GM18907 (cell line): ENCODE measurements around the gene RPTOR.
"Not testable (repeated sequence)": the region's sequence is repeated elsewhere in the genome, so short reads cannot be mapped to it uniquely, and the experiment has no call there.

Experiments
- ATAC-seq: cut with Tn5 transposase; IDR thresholded peaks from one replicate; pipeline ENCODE4 v1.9.1; 2021; ENCODE audit warnings: mild to moderate bottlenecking, moderate library complexity; ENCODE audit not compliant: unreplicated experiment

RPTOR gene

GRCh38 chr17:80691784-80692183, 147.1 kb downstream of the RPTOR start:
- no peak for ATAC-seq

DNA sequence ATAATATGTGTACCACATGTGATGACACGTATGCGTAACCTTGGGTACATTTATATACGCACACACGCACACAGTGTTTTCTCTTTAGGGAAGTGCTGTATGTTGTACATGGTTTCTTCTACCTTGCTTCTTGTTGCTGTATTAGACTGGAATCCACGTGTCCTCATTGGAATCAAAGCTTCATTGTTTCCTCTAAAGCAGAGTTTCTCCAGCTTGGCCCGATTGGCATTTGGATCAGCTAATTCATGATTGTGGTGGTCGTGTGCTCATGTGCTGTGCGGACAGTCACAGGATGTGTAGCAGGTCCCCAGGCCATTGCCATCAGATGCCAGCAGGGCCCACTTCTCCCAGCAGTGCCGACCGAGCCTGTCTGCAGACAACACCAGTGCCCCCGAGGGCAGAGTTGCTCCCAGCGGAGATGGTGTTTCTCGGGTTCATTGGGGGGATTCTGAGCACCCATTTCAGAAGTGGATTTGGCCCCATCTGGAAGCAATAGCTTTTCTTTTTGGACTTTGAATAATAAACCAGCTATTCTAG, 148.4 kb downstream of the RPTOR start:
- ATAC-seq: no peak

GRCh38 chr17:80693511-80693910, 148.9 kb downstream of the RPTOR start:
- no peak for ATAC-seq

GRCh38 chr17:80694085-80694991, 149.7 kb downstream of the RPTOR start:
- no peak for ATAC-seq

DNA sequence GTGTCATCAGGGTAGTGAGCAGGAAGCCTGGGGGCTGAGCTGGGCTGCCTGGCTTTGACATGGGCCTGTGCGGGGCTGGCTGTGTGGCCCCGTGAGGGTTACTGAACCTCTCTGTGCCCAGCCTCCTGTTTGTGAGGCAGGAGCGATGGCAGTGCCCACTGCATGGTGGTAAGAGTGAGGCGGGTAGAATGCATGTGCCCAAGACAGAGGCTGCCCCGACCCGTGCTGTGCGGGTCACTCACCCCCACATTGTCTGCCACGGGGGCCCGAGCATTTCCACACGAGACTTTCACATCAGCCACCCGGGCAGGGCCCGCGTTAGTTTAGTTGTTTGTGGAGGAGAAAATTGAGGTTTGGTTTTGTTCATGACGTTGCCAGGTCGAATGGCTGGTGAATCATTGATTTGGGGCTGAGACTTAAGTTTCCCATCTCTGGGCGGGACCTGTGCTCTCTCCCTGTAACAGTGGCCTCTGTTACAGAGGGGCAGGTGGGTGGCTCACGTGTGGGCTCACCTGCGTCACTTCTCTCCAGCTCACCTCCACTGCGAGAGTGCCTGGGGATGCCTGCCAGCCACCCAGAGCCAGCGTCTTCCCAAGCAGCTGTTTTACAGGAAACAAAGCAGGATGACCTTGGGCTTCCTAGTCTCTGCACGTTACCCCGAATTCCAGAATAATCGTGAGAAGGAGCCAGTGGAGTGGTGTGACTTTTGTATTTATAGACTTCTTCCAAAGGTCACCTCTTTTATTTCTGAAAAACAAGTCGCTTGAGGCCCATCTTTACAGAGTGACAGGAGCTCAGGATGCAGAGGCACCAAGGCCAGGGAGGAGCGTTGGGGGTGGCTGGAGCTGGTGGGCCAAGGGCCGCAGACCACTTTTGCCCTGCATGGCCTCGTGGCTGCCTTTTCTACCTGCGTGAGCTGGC, 150.6 kb downstream of the RPTOR start:
- ATAC-seq: no peak

GRCh38 chr17:80695979-80696378, 151.3 kb downstream of the RPTOR start:
- ATAC-seq: no peak

- no peak for ATAC-seq
Observed at GRCh38 chr17:80696456-80696855, 151.8 kb downstream of the RPTOR start.

- ATAC-seq: no peak
Observed at GRCh38 chr17:80696964-80697363, 152.3 kb downstream of the RPTOR start.

- no peak for ATAC-seq
Observed at GRCh38 chr17:80698297-80698696, 153.7 kb downstream of the RPTOR start.

DNA sequence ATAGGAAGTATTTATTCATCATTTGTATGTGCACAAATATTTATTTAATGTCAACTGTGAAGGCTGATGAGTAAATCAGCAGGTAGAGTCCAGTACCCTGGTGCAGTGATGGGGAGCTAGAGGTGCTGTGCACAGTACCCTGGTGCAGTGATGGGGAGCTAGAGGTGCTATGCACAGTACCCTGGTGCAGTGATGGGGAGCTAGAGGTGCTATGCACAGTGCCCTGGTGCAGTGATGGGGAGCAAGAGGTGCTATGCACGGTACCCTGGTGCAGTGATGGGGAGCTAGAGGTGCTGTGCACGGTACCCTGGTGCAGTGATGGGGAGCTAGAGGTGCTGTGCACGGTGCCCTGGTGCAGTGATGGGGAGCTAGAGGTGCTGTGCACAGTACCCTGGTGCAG, 154.6 kb downstream of the RPTOR start:
- ATAC-seq: not testable (repeated sequence)

DNA sequence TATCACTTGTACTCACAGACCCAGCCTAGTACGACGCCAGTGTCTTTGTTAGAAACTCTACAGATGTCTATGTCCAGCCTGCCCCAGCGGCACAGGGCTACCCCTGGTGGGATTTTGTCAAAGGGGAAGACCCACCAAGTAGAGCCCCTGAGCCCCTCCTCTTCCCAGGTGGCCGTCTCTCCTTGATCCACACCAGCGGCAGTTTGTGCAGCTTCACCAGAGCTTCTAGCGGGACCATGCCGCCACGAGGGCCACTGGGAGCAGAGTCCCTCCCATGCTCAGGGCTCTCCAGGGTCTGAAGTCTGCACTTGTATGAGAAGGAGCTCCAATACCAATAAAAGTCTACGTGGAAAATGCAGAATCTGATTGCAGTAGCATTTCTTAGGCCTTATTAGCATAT, 157.1 kb downstream of the RPTOR start:
- ATAC-seq: no peak

DNA sequence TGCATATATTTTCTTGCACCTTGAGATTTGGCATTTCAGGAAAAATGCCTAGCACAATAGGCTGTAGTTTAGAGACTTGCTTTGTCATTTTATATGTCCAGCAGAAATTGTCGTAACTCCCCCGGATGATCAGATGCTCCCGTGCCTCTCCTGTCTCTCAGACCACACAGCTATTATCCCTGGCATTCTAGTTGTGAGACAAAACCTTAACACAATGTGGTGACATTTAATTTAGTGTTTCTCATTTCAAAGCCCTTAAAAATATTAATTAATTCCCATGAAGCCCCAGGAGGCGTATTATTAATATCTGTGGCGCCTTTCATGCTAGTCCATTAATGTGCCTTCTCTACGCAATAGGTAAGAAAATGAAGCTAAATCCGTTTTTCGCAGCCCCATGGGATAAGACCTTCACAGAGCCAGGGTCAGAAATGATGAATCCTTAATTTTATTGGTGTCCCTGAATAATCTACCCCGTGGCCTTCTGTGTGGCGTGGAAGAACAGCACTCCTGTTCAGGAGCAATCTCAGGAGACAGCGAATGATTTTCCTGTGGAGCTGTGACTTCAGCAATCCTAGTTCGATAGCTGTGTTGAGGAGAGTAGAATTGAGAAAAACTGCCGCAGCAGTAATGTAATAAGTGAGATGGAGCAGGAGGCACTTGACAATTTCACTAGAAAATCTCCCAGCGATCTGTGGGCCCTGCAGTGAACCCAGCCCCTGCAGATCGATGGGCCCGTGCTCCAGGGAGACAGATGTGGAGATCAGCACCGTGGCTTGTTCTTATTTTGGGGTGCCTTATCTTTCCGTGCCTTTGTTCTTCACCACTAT, 157.9 kb downstream of the RPTOR start:
- no peak for ATAC-seq

DNA sequence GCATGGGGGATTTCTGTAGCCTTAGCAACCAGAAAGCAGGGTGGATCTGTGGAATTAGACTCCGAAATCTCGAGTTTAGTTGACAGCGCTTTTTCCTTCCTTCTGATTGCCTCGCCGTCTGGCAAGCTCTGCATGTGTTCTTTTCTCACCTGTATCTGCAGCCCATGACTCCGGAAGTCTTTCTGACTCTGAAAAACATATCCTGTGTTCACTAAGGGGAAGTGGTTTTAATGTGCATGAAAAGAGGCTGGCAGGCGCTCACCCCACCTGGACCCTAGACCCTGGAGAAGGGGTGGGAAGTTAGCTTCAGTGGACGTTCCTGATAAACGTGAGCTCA, 158.5 kb downstream of the RPTOR start:
- ATAC-seq: no peak

DNA sequence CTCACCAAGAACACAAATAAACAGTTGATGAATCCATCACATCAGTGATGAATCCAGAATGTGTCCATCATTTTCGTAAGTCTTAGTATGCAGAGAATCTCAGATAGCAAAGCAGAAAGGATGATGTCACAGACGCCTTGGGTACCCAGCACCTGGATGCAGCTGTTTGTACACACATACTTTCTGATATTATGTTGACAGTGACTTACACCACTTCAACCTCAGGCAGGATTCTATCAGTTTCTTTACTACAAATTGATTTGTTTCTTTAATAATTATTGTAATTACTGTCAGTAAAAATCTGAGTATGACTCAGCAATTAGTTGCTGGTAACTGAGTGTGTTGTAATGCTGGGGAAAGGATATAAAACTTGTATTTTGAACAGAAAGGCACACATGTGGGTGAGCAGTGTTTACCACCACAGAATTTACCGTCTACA, 159.8 kb downstream of the RPTOR start:
- ATAC-seq: no peak

- ATAC-seq: no peak
Observed at GRCh38 chr17:80704894-80705293, 160.3 kb downstream of the RPTOR start.

DNA sequence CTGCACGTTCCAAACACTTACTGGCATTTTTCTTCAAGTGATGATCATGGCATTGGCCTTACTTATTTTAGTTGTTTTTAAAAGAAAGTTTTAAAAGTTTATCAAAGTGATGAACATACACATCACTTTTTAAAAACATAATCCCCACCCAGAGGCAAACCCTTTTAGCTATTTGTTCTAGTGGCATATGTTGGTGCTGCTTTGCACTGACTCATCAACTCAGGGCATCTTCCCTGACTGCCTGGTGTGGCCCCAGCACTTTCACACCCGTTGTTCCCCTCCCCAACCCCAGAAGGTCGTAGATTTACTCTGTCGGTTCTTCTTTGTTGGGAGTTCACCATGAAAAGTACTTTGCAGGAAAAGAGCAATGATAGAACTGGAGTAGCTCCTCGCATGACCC, 161.3 kb downstream of the RPTOR start:
- no peak for ATAC-seq

GRCh38 chr17:80706463-80706867, 161.8 kb downstream of the RPTOR start:
- ATAC-seq: no peak

DNA sequence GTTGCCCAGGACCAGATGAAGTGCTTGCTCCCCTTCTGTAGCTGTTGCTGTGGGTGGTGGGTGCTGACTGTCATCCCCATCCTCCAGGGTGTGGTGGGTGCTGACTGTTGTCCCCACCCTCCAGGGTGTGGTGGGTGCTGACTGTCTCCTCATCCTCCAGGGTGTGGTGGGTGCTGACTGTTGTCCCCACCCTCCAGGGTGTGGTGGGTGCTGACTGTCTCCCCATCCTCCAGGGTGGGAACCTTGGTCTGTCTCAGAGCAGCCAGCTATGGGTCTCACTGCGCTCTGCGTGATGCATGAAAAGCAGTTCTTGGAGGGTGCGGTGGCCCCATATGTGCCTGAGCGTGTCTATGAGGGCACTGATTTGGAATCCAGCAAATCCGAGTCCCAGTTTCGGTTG, 163.8 kb downstream of the RPTOR start:
- no peak for ATAC-seq

- ATAC-seq: no peak
Observed at GRCh38 chr17:80709090-80709695, 164.6 kb downstream of the RPTOR start.

DNA sequence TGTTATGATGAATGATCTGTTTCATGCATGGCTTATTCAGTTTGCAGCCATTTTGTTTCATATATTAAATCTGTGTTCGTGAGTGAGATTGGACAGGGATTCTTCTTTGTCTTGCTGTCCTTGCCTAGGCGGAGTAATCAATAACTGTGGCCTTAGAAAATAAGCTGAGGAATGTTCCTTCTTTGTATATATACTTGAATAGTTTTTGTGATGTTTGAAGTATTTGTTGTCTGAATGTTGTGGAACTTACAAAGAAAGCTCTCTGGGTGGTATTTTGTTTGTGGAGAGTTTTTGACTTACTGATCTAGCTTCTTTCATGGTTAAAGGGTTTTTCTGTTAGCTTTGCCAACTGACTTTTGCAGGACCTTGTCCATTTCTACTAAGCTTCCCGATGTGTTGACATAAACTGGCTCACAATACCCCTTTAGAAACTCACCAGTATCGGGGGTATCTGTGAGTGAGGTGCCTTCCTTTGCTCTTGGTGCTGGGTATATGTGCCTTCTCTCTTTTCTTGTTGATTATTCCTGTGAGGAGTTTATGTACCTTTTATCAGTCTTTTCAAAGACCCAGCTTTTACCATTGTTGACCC, 166.2 kb downstream of the RPTOR start:
- no peak for ATAC-seq
